ENCODE results near the gene ACOX3. TPM values are rescaled to one million over a fixed set of nuclear protein-coding genes. Genes with fewer than 3 reads are reported as not detected.
A peak's percentile ranks its signal among the peaks of the same experiment; 100 is the strongest.

ACOX3 gene
- total and polyA plus RNA-seq, 2 of the 8 experiments (the other 6 are each of a cell fraction or from before 2014, with no cell fraction given) = 2.5 to 9.9 TPM

- no peak for TF ChIP-seq EP300 (IDR thresholded peaks at IDR 0.05; ENCODE audit: borderline replicate concordance in 1 of 2, low read depth in 2 of 2, low read length in 2 of 2)
- TF ChIP-seq MAFK (IDR thresholded peaks at IDR 0.05; ENCODE audit: low read depth, low read length) = no peak
- no peak for TF ChIP-seq JUN (IDR thresholded peaks at IDR 0.05; ENCODE audit: low read depth, low read length)
- TF ChIP-seq TAF7 (optimal IDR thresholded peaks at IDR 0.05; ENCODE audit: borderline replicate concordance, low read depth, low read length) = no peak
- TF ChIP-seq RAD21 (IDR thresholded peaks at IDR 0.05 in 1 of 2, conservative IDR thresholded peaks at IDR 0.05 in 1 of 2; ENCODE audit: low read depth in 2 of 2, low read length in 2 of 2) = peak; percentile 64 to 74
- TF ChIP-seq RNF2 (IDR thresholded peaks at IDR 0.05; ENCODE audit: borderline replicate concordance, low read depth, low read length, missing control alignments, poor library complexity, severe bottlenecking) = no peak
- no peak for TF ChIP-seq ASH2L (IDR thresholded peaks at IDR 0.05; ENCODE audit: low read length)
- TF ChIP-seq SRF (IDR thresholded peaks at IDR 0.05; ENCODE audit: low read depth, low read length) = no peak
- no peak for TF ChIP-seq POLR2AphosphoS5 (IDR thresholded peaks at IDR 0.05; ENCODE audit: low read depth, low read length)
- no peak for TF ChIP-seq ZNF274 (IDR thresholded peaks at IDR 0.05; ENCODE audit: borderline replicate concordance, extremely low read depth, low read length)
- no peak for TF ChIP-seq YY1 (IDR thresholded peaks at IDR 0.05; ENCODE audit: low read depth, low read length)
- peak; percentile 91 for TF ChIP-seq BACH1 (IDR thresholded peaks at IDR 0.05; ENCODE audit: low read length)
- TF ChIP-seq CTCF (IDR thresholded peaks at IDR 0.05; ENCODE audit: control extremely low read depth in 1 of 3, insufficient read depth in 1 of 3, low read depth in 1 of 3, low read length in 3 of 3) = peak in 2 of 3 experiments; percentile 62 to 73; a peak in 3 of 4 replicates
- TF ChIP-seq, protein P1, sequence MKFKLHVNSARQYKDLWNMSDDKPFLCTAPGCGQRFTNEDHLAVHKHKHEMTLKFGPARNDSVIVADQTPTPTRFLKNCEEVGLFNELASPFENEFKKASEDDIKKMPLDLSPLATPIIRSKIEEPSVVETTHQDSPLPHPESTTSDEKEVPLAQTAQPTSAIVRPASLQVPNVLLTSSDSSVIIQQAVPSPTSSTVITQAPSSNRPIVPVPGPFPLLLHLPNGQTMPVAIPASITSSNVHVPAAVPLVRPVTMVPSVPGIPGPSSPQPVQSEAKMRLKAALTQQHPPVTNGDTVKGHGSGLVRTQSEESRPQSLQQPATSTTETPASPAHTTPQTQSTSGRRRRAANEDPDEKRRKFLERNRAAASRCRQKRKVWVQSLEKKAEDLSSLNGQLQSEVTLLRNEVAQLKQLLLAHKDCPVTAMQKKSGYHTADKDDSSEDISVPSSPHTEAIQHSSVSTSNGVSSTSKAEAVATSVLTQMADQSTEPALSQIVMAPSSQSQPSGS (IDR thresholded peaks at IDR 0.05; ENCODE audit: low read length) = no peak
- TF ChIP-seq FOSL1 (IDR thresholded peaks at IDR 0.05; ENCODE audit: insufficient read depth, low read depth, low read length) = no peak
- no peak for TF ChIP-seq RFX5 (IDR thresholded peaks at IDR 0.05; ENCODE audit: borderline replicate concordance, low read depth, low read length)
- TF ChIP-seq, protein P2, sequence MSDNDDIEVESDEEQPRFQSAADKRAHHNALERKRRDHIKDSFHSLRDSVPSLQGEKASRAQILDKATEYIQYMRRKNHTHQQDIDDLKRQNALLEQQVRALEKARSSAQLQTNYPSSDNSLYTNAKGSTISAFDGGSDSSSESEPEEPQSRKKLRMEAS (IDR thresholded peaks at IDR 0.05) = peak; percentile 75
Observed at GRCh38 chr4:8410641-8411271, 29.8 kb downstream of the ACOX3 start (continued).
